Measurements from ENCODE around the gene MYO9B.

- TF ChIP-seq EP300 (IDR thresholded peaks at IDR 0.05) (no peak), POLR2A (IDR thresholded peaks at IDR 0.05; ENCODE audit: low read length) (no peak), CEBPB (IDR thresholded peaks at IDR 0.05) (no peak), CTCF (IDR thresholded peaks at IDR 0.05) (no peak)
These were observed 152.3 kb downstream of the MYO9B start for GRCh38 chr19:17227798-17228367.

Measured in A549 (cell line).